ENCODE data around the gene CCDC183.

DNA sequence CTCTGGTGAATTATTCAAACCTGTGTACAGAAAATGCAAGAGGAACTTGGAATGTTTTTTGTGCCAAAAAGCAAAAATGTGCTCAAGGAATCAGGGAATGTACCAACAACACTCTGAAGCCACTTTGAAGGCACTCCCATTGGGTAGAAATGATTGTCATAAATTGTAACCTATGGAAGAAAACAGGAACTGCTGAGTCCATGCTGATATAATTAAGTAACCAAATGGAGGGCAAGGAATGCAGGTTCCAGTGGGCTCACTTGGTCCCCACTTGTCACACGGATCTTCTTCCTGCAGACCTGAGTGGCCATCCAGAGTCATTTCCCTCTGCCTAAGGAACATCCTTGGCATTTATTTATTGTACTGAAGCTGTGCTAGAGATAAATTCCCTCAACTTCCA, 44.9 kb upstream of the CCDC183 start:
- no peak for TF ChIP-seq EP300 (IDR thresholded peaks at IDR 0.05)
- TF ChIP-seq, protein P1, sequence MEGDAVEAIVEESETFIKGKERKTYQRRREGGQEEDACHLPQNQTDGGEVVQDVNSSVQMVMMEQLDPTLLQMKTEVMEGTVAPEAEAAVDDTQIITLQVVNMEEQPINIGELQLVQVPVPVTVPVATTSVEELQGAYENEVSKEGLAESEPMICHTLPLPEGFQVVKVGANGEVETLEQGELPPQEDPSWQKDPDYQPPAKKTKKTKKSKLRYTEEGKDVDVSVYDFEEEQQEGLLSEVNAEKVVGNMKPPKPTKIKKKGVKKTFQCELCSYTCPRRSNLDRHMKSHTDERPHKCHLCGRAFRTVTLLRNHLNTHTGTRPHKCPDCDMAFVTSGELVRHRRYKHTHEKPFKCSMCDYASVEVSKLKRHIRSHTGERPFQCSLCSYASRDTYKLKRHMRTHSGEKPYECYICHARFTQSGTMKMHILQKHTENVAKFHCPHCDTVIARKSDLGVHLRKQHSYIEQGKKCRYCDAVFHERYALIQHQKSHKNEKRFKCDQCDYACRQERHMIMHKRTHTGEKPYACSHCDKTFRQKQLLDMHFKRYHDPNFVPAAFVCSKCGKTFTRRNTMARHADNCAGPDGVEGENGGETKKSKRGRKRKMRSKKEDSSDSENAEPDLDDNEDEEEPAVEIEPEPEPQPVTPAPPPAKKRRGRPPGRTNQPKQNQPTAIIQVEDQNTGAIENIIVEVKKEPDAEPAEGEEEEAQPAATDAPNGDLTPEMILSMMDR (IDR thresholded peaks at IDR 0.05) = no peak

All from sigmoid colon (tissue), 4 donors.